ENCODE results near the gene KRT76. TPM values are rescaled to one million over a fixed set of nuclear protein-coding genes. Genes with fewer than 3 reads are reported as not detected.

The KRT76 gene
- total and polyA plus RNA-seq, 3 donors from 2014 or later: not detected

DNA sequence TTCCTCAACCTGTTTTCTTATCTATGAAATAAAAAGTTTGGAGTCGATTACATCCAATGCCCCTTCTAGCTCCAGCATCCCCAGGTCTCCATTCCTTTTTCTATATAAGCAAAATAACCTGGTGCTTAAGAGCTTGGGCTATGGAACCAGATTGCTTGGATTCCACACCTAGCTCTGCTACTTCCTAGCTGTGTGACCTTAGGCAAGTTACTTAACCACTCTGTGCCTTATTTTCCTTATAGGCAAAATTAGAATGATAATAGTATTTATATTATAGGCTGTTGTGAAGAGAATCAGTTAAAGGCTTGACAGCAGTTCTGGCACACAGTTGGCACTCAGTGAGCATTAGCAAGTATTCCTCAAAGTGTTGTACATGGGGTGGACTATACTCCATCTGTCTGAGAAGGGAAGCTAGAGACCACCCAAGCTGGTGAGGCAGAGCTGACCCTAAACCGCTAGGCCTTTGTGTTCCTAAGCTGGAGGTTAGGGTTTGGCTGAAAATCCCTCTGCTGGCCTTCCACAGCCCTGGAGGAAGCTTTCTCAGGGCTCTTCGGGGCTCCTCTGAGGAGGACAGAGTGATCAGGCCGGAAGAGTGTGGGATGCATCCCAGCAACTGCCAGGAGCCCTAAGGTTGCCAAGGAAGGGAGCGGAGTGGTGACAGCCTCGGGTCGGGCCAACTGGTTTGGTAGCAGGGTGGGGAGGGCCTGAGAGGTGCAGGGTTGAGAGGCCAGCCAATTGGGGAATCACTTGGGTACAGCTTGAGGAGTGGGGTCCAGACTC, 42.8 kb upstream of the KRT76 start:
- 61 to 72% methylated on average over 6 to 7 of the region's 7 CpGs for WGBS, 2 donors
- no peaks in the 10 kb centered on the region for H3K27me3 ChIP-seq
- H3K4me1 ChIP-seq: no peaks in the 10 kb centered on the region
- no peak for DNase-seq
- H3K4me3 ChIP-seq: no peak overlapping the region
- no peak overlapping the region for H3K27ac ChIP-seq
- H3K9me3 ChIP-seq: no peaks in the 10 kb centered on the region
- TF ChIP-seq, protein P1, sequence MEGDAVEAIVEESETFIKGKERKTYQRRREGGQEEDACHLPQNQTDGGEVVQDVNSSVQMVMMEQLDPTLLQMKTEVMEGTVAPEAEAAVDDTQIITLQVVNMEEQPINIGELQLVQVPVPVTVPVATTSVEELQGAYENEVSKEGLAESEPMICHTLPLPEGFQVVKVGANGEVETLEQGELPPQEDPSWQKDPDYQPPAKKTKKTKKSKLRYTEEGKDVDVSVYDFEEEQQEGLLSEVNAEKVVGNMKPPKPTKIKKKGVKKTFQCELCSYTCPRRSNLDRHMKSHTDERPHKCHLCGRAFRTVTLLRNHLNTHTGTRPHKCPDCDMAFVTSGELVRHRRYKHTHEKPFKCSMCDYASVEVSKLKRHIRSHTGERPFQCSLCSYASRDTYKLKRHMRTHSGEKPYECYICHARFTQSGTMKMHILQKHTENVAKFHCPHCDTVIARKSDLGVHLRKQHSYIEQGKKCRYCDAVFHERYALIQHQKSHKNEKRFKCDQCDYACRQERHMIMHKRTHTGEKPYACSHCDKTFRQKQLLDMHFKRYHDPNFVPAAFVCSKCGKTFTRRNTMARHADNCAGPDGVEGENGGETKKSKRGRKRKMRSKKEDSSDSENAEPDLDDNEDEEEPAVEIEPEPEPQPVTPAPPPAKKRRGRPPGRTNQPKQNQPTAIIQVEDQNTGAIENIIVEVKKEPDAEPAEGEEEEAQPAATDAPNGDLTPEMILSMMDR (IDR thresholded peaks at IDR 0.05): no peak
- no peak for TF ChIP-seq POLR2A (IDR thresholded peaks at IDR 0.05)
- intact Hi-C loops (cut with DNase I; ENCODE audit: low total_unique reads): no loop called here
- no peaks in the 10 kb centered on the region for H3K36me3 ChIP-seq (ENCODE audit: low read depth, missing control alignments)

DNA sequence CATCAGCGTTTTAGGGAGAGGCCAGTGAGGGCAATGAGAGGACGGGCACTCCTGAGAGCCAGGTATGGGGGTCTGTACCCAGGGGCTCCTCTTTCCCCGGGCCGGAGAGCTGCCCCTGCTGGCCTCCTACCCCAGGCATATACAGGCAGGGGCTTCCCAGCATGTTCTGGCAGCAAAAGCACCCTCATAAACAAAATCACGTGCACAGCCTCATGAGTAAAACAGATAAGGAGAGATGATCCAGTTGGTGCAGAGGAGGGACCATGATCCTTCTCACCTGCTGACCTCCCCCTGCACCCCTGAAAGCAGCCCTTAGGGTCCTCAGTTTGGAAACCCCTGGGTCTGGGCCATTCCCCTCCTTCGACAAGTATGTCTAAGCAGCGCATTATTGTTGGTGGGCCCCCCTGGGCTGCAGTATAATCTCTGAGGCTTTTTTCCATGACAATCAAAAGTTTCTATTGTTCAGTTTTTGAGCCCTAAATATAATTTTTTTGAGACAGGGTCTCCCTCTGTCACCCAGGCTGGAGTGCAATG, 41.8 kb upstream of the KRT76 start:
- H3K9me3 ChIP-seq: no peaks in the 10 kb centered on the region
- no peak overlapping the region for H3K27ac ChIP-seq
- no peaks in the 10 kb centered on the region for H3K36me3 ChIP-seq (ENCODE audit: low read depth, missing control alignments)
- DNase-seq: no peak
- no peak overlapping the region for H3K4me3 ChIP-seq
- no peaks in the 10 kb centered on the region for H3K27me3 ChIP-seq
- TF ChIP-seq, protein P1 (IDR thresholded peaks at IDR 0.05): no peak
- TF ChIP-seq POLR2A (IDR thresholded peaks at IDR 0.05): no peak
- 65 to 67% methylated on average over 7 of the region's 7 CpGs for WGBS, 2 donors
- no peaks in the 10 kb centered on the region for H3K4me1 ChIP-seq
- intact Hi-C loops (cut with DNase I; ENCODE audit: low total_unique reads): no loop called here

DNA sequence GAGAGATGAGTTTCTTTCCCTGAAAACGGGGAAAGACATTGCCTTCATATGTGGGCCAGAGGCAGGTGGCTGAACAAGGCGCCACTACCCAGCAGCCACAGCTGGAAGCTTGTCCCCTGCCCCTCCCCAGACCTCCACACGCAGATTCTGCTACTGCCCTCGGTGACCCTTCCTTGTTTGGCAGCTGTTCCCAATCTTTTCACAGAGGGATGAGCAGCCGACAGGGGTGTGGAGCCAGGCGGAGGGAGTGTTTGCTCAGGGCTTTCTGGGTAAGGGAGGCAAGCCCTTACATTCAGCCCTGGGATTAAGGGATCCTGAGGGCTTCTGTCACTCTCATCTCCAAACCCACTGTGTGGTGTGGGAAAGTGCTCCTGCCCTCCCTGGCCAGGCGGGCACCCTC, 41.2 kb upstream of the KRT76 start:
- intact Hi-C loops (cut with DNase I; ENCODE audit: low total_unique reads): no loop called here
- H3K36me3 ChIP-seq (ENCODE audit: low read depth, missing control alignments): no peaks in the 10 kb centered on the region
- no peak for DNase-seq
- no peaks in the 10 kb centered on the region for H3K27me3 ChIP-seq
- H3K4me1 ChIP-seq: no peaks in the 10 kb centered on the region
- no peak overlapping the region for H3K27ac ChIP-seq
- no peak overlapping the region for H3K4me3 ChIP-seq
- H3K9me3 ChIP-seq: no peaks in the 10 kb centered on the region
- WGBS, 2 donors: 65 to 71% methylated on average over 5 to 7 of the region's 7 CpGs
- no peak for TF ChIP-seq POLR2A (IDR thresholded peaks at IDR 0.05)
- TF ChIP-seq, protein P1 (IDR thresholded peaks at IDR 0.05): no peak

DNA sequence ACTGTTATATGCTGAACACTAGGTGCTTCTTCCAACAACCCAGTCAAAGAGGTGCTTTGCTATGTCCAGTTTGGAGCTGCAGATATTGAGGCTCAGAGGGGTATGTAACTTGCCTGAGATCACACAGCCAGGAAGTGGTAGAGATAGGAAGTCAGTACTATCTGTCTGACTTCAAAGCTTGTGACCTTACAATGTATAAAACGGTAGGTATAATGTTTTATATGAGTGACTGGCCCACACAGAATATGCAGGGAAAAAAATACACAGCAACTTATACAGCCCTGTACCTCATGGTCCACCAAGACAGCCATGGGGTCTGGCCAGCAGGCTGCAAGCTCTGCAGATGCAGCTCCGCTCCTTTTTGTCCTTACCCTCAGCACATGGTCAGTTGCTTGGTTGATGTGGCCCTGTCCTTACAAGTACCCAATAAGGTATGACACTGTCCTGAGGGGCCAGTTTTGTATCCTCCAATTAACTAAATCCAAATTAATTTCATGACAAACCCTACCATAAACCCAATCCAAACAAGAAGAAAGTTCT, 40.6 kb upstream of the KRT76 start:
- Histone ChIP-seq H3K4me3 (no peak overlapping the region), H3K36me3 (ENCODE audit: low read depth, missing control alignments) (no peaks in the 10 kb centered on the region), H3K9me3 (no peaks in the 10 kb centered on the region), H3K27me3 (no peaks in the 10 kb centered on the region), H3K27ac (no peak overlapping the region), H3K4me1 (no peaks in the 10 kb centered on the region)
- WGBS, 2 donors: 82 to 84% methylated on average over 2 of the region's 2 CpGs
- TF ChIP-seq, protein P1 (IDR thresholded peaks at IDR 0.05): no peak
- no peak for TF ChIP-seq POLR2A (IDR thresholded peaks at IDR 0.05)
- intact Hi-C loops (cut with DNase I; ENCODE audit: low total_unique reads): no loop called here
- DNase-seq: no peak

All from testis (tissue), 3 donors.